HG03064 (cell line): ENCODE results near the gene EFCAB11.

Experiments used
- ATAC-seq: cut with Tn5 transposase; IDR thresholded peaks from one replicate; pipeline ENCODE4 v1.9.1; 2021; ENCODE audit warnings: low read depth; ENCODE audit not compliant: unreplicated experiment

Gene EFCAB11

GRCh38 chr14:89828471-89829165, 125.9 kb downstream of the EFCAB11 start:
- ATAC-seq, result no peak

- ATAC-seq, result no peak
These were observed 127.3 kb downstream of the EFCAB11 start for GRCh38 chr14:89827265-89827664.

DNA sequence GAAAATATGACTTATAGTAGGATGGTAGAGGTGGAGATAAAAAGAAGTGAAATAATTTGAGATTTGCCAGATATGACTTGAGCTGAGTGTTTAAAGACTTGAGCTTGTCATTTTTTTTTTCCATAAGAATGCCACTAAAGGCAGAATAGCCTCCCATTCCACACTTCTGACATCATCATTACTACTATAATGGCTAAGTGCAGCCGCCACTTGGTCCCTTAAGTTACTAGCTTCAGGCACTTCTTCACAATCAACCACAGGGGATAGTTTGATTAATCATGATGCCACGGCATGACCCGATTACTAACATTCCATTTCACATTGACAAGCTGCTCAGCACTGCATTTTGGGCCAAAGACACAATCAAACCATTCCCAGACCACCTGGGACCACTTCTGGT, 127.9 kb downstream of the EFCAB11 start:
- ATAC-seq, result no peak

DNA sequence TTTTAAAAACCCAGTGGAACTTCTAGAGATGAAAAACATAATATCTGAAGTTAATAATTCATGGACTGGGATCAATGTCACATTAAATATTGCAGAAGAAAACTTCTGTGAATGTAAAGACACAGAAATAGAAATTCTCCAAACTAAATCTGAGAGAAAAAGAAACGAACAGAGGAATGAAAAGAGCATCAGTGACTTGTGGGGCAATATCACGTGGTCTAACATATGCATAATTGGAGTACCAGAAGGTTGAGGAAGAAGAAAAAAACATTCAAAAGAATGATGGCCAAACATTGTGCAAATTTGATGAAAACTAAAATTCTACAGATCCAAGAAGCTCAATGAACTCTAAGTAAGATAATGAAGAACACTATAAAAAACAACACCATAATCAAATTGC, 130.8 kb downstream of the EFCAB11 start:
- no peak for ATAC-seq

- no peak for ATAC-seq
These were observed 140.4 kb downstream of the EFCAB11 start for GRCh38 chr14:89814126-89814525.

DNA sequence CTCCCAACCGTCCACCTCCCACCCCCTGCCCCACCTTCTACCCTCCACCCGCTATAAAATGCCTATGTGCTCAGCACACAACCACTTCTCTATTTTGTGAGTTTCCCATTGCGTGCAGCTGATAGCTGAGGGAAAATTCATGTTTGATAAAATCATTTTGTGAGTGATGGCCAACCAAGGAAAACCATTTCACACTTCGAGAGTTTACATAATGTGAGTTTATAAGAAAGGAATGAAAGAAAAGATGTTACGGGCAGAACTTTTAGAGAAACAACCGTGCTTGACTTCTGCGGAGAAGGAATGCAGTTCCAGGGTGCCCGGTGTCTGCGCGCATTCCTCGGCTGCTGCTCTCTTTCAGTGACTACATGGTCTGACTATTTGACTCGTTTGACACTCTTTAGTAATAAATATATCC, 140.9 kb downstream of the EFCAB11 start:
- ATAC-seq, result no peak

- ATAC-seq, result no peak
These were observed 142.5 kb downstream of the EFCAB11 start for GRCh38 chr14:89811954-89812575.

DNA sequence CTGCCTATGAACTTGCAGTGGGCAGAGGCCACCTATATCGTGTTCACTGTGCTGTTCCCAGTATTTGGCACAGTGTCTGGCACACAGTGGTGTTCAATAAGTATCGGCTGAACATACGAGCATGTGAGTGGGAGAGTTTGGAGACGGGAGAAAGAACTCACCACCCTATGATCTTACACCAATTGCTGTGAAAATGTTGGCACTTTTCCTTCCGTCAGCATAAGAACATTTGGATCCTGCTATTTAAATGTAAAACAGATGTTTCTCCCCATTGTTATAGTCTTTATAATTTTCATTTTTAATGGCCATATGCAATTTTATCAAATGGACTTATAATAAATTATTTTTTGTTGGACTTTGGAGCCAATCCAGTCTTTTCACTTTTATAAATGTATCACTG, 144.4 kb downstream of the EFCAB11 start:
- no peak for ATAC-seq

- no peak for ATAC-seq
These were observed 146.6 kb downstream of the EFCAB11 start for GRCh38 chr14:89807892-89808291.

DNA sequence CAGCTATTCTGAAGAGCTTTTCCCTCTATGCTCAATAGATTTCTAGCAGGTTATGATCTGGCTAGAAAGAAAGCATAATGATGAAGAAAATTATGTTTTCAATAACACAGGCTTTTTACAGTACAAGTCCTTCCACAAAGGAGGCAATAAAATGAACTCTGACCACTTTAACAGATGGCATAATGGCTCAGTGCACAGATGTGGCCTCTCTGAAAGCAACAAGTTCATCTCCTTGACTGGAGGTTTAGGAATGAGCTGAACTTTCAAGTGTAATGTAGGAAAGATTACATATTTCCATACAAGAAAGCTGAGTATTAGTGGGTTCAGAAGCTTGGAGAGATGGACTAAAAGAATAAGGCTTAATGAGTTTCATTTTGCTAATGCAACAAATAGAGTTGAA, 147.4 kb downstream of the EFCAB11 start:
- no peak for ATAC-seq

- ATAC-seq, result no peak
These were observed 148.1 kb downstream of the EFCAB11 start for GRCh38 chr14:89806451-89806850.

DNA sequence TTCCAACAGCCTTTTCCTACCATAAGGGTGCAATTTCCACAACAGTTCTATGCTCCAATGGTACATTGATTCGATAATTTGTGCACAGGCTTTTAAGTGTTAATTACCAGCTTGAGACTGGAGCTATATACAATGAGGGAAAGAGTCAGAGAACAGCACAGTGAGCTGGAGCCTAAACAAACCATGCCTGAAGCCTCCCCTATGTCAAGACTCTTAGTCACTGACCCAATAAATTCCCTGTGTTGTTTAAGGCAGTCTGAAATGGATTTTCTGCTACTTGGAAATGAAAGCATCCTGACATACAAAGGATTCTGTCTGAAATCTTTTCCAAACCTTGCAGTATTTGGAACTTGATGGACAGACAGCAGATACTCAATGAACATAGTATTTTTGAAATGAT, 149.0 kb downstream of the EFCAB11 start:
- ATAC-seq, result no peak

DNA sequence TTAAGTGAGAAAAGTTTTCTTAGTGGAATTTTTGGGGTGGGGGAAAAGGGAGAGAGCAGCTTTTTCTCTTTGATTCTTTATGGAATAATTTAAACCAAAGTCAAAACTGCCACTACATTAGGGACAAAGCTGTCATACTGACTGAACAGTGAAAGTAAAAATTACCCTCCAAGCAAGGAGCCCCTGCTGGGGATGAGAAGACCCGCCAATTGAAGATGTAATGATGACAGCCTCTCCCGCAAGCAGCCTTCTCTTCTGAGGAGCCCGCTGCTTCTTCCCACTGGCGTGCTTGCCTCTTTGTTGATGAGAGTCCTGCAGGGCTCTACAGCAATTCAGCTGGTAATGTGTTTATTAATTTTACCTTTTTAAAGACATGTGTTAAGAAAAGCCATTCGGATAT, 151.0 kb downstream of the EFCAB11 start:
- no peak for ATAC-seq

- no peak for ATAC-seq
These were observed 153.4 kb downstream of the EFCAB11 start for GRCh38 chr14:89801136-89801535.

- no peak for ATAC-seq
These were observed 156.2 kb downstream of the EFCAB11 start for GRCh38 chr14:89798212-89798773.

DNA sequence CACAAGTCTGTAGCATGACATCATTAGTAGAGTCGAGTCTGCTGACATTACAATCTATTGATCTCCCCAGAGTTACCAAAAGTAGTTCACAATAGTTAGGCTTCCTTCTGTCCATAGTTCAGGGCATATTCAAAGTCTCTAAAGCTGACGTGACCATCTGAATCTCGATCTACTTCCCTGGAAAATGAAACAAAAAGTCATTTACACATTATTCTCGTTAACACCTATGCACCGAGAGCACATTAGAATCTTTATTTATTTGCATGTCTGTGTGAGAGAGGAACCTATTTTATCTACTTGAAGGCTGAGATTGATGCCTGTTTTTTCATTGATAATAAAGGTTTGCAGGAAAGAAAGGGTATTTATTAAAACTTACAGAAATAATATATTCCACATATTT, 157.4 kb downstream of the EFCAB11 start:
- no peak for ATAC-seq

GRCh38 chr14:89794096-89794495, 160.4 kb downstream of the EFCAB11 start:
- no peak for ATAC-seq

GRCh38 chr14:89793367-89793716, 161.2 kb downstream of the EFCAB11 start:
- ATAC-seq, result no peak

DNA sequence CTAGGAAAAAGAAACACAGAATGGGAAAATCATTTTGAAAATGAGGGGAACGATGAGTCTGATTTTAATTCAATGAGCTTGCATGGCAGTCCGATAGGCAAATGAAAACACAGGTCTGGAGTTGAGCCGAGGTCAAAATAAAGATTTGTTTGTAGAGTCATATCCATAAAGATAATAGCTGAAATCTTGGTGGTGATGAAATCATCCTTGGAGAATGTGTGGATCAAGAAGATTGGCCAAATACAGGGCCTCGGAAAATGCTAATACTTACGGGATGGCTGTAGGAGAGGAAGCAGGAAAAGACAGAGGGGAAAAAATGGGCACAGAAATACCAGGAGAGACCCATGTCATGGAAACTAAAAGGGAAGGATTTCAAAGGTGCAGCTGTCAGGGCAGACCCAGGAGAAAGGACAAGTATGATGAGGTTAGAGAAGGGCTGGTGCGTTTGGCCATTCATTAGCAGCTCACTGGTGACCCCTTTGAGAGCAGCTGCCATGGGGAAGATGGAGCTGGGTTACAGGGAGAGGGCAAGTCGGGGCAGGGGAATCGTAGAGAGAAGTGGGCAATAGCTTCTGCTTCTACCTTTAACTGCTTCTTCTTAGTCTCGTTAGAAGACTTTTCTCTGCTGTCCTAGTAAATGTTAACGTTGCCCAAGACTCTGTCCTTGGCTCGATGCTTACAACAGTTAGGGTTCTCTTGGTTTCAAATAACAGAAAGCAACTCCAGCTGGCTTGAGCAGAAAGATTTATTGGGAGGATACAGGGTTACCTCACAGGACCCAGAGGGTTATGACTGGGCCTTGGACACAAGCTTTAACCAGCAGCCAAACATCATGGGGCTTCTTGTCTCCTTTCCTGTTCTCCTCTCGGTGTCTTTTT, 161.8 kb downstream of the EFCAB11 start:
- no peak for ATAC-seq

GRCh38 chr14:89787525-89787924, 167.0 kb downstream of the EFCAB11 start:
- no peak for ATAC-seq

GRCh38 chr14:89781046-89781445, 173.5 kb downstream of the EFCAB11 start:
- ATAC-seq, result no peak
